GM23338 (cell line): Measurements from ENCODE around the gene CABLES1. TPM values are rescaled to one million over a fixed set of nuclear protein-coding genes. Genes with fewer than 3 reads are reported as not detected.

ENCODE experiments used
- ATAC-seq: fragments of 200-7000 bp; cut with Tn5 transposase; 3 replicates; pipeline ENCODE4 v1.9.1; 2020
- DNase-seq: peaks from one replicate; pipeline ENCODE4 v3.0.0-alpha.2; 2015; ENCODE audit warnings: low spot score
- H2AFZ ChIP-seq: fragments of 200-600 bp; sonication (generic); 2 replicates; pipeline ENCODE4 v1.8.0; 2016; ENCODE audit warnings: antibody characterized with exemption, mild to moderate bottlenecking, moderate library complexity
- H3F3A ChIP-seq: fragments of 200-600 bp; sonication (generic); replicated peaks from 2 replicates; pipeline ENCODE4 v1.8.0; 2017; ENCODE audit warnings: antibody characterized with exemption, mixed run types, low read depth
- H3K27ac ChIP-seq: fragments of 200-600 bp; sonication (generic); 2 replicates; pipeline ENCODE4 v1.6.1; 2016; ENCODE audit warnings: low read depth
- H3K27me3 ChIP-seq: fragments of 200-600 bp; sonication (generic); 2 replicates; pipeline ENCODE4 v1.8.0; 2016; ENCODE audit warnings: mild to moderate bottlenecking, mixed run types, moderate library complexity; ENCODE audit not compliant: insufficient read depth
- H3K36me3 ChIP-seq: fragments of 200-600 bp; sonication (generic); 2 replicates; pipeline ENCODE4 v1.8.0; 2016; ENCODE audit warnings: mild to moderate bottlenecking; ENCODE audit not compliant: insufficient read depth
- H3K4me1 ChIP-seq: fragments of 200-600 bp; sonication (generic); 2 replicates; pipeline ENCODE4 v1.8.0; 2016; ENCODE audit warnings: mild to moderate bottlenecking, moderate library complexity; ENCODE audit not compliant: insufficient read depth
- H3K4me2 ChIP-seq: fragments of 200-600 bp; sonication (generic); 2 replicates; pipeline ENCODE4 v1.7.1; 2017; ENCODE audit warnings: mixed run types
- H3K4me3 ChIP-seq: fragments of 200-600 bp; sonication (generic); 2 replicates; pipeline ENCODE4 v1.6.1; 2016; ENCODE audit warnings: mixed run types
- H3K79me2 ChIP-seq: fragments of 200-600 bp; sonication (generic); replicated peaks from 2 replicates; pipeline ENCODE4 v1.8.0; 2017; ENCODE audit warnings: mild to moderate bottlenecking; ENCODE audit not compliant: insufficient read depth
- H3K9me2 ChIP-seq: fragments of 200-600 bp; sonication (generic); 2 replicates; pipeline ENCODE4 v1.8.0; 2017; ENCODE audit not compliant: insufficient read depth
- H4K20me1 ChIP-seq: fragments of 200-600 bp; sonication (generic); replicated peaks from 2 replicates; pipeline ENCODE4 v1.8.0; 2017; ENCODE audit warnings: mild to moderate bottlenecking; ENCODE audit not compliant: insufficient read depth
- H3K27ac Mint-ChIP-seq: 2 replicates; pipeline ENCODE4 v1.8.0; 2020; ENCODE audit warnings: inconsistent platforms, mild to moderate bottlenecking, moderate library complexity, mixed read lengths
- H3K27me3 Mint-ChIP-seq: 3 replicates; pipeline ENCODE4 v1.8.0; 2022; ENCODE audit warnings: low read depth, mild to moderate bottlenecking, moderate library complexity, mixed read lengths, inconsistent platforms; ENCODE audit not compliant: insufficient read depth, poor library complexity
- H3K36me3 Mint-ChIP-seq: 3 replicates; pipeline ENCODE4 v1.8.0; 2021; ENCODE audit warnings: low read depth, mild to moderate bottlenecking, inconsistent platforms, moderate library complexity, mixed read lengths
- H3K4me1 Mint-ChIP-seq: 3 replicates; pipeline ENCODE4 v1.8.0; 2020; ENCODE audit warnings: mild to moderate bottlenecking, inconsistent platforms, mixed read lengths
- H3K4me3 Mint-ChIP-seq: 3 replicates; pipeline ENCODE4 v1.8.0; 2021; ENCODE audit warnings: moderate library complexity, mild to moderate bottlenecking, inconsistent platforms, mixed read lengths
- H3K9me3 Mint-ChIP-seq: 3 replicates; pipeline ENCODE4 v1.8.0; 2020; ENCODE audit warnings: moderate library complexity, mild to moderate bottlenecking, inconsistent platforms, mixed read lengths
- CREB1 ChIP-seq: fragments of 250-450 bp; sonication (Bioruptor Pico); IDR thresholded peaks from 2 replicates; pipeline ENCODE4 v1.5.0; 2020; ENCODE audit warnings: low read depth, mild to moderate bottlenecking, moderate library complexity
- CTCF ChIP-seq, 2 experiments: fragments of 200-600 bp in 1 of 2; sonication (generic) in 1 of 2; conservative IDR thresholded peaks; 2 replicates each; pipeline versions ENCODE4 v1.5.1 to v1.6.1; 2016 to 2017; ENCODE audit warnings: antibody characterized with exemption in 2 of 2, low read depth in 2 of 2, mild to moderate bottlenecking in 2 of 2, moderate library complexity in 1 of 2
- ETS1 ChIP-seq: IDR thresholded peaks from 2 replicates; pipeline ENCODE4 v1.6.1; 2016; ENCODE audit warnings: antibody characterized with exemption
- EZH2 ChIP-seq: fragments of 200-600 bp; sonication (generic); IDR thresholded peaks from one replicate; pipeline ENCODE4 v1.8.0; 2017; ENCODE audit warnings: antibody characterized with exemption, mild to moderate bottlenecking, low read depth; ENCODE audit not compliant: unreplicated experiment
- EZH2phosphoT487 ChIP-seq: fragments of 200-600 bp; sonication (generic); IDR thresholded peaks from one replicate; pipeline ENCODE4 v1.8.1; 2018; ENCODE audit warnings: antibody characterized with exemption; ENCODE audit not compliant: unreplicated experiment
- JUNB ChIP-seq: IDR thresholded peaks from one replicate; pipeline ENCODE4 v1.6.1; 2016; ENCODE audit warnings: antibody characterized with exemption; ENCODE audit not compliant: unreplicated experiment
- NANOG ChIP-seq: IDR thresholded peaks from 2 replicates; pipeline ENCODE4 v1.6.1; 2016; ENCODE audit warnings: antibody characterized with exemption, borderline replicate concordance
- POLR2AphosphoS5 ChIP-seq: IDR thresholded peaks from 2 replicates; pipeline ENCODE4 v1.6.1; 2016; ENCODE audit warnings: antibody characterized with exemption, low read depth
- REST ChIP-seq: IDR thresholded peaks from one replicate; pipeline ENCODE4 v1.6.1; 2018; ENCODE audit warnings: antibody characterized with exemption; ENCODE audit not compliant: unreplicated experiment
- STAT1 ChIP-seq: IDR thresholded peaks from one replicate; pipeline ENCODE4 v1.6.1; 2016; ENCODE audit warnings: antibody characterized with exemption; ENCODE audit not compliant: unreplicated experiment
- ZNF114 ChIP-seq: fragments of 250-450 bp; sonication (Bioruptor Pico); IDR thresholded peaks from 2 replicates; pipeline ENCODE4 v1.5.0; 2020; ENCODE audit warnings: mild to moderate bottlenecking, moderate library complexity
- ZNF331 ChIP-seq: fragments of 250-450 bp; sonication (Bioruptor Pico); IDR thresholded peaks from 2 replicates; pipeline ENCODE4 v1.5.0; 2020; ENCODE audit warnings: low read depth, mild to moderate bottlenecking, moderate library complexity
- ZNF462 ChIP-seq: fragments of 250-450 bp; sonication (Bioruptor Pico); IDR thresholded peaks from 2 replicates; pipeline ENCODE4 v1.5.0; 2020; ENCODE audit warnings: mild to moderate bottlenecking, moderate library complexity
- polyA plus RNA-seq: library from polyadenylated mRNA; unstranded; fragments of >200 nt; fragmentation: Nextera tagmentation; extraction: Ambion mirVana; gene quantifications from 2 replicates; pipeline ENCODE4 v1.2.1, GENCODE V29; 2016
- total RNA-seq: library from RNA; depleted of rRNA; stranded (reverse); fragments of >200 nt; shearing (Covaris generic); gene quantifications from 2 replicates; pipeline ENCODE4 v1.2.3, GENCODE V29; 2014

The CABLES1 gene
- total and polyA plus RNA-seq, 2 experiments from 2014 or later, result 2.6 to 12.4 TPM

GRCh38 chr18:23272498-23273232, 137.4 kb downstream of the CABLES1 start:
- H3K4me3 Mint-ChIP-seq, result no peak overlapping the region
- H3K79me2 ChIP-seq, result no peaks in the 10 kb centered on the region
- peaks cover 11% of the 10 kb centered on the region; the same call in 1 of the 2 replicates for H3K9me2 ChIP-seq
- no peak for TF ChIP-seq ZNF462 (CRISPR knock-in tag)
- TF ChIP-seq CREB1, result no peak
- TF ChIP-seq POLR2AphosphoS5, result no peak
- no peak for TF ChIP-seq REST
- no peak for TF ChIP-seq NANOG
- TF ChIP-seq JUNB, result no peak
- no peak for TF ChIP-seq EZH2
- no peak for TF ChIP-seq CTCF (conservative IDR thresholded peaks at IDR 0.05; ENCODE audit: low read depth in 2 of 2)
- TF ChIP-seq EZH2phosphoT487, result no peak
- TF ChIP-seq ZNF114 (CRISPR knock-in tag), result no peak
- TF ChIP-seq ZNF331 (CRISPR knock-in tag), result no peak
- TF ChIP-seq ETS1, result no peak
- no peak for TF ChIP-seq STAT1
- H2AFZ ChIP-seq, result peak overlapping the region; percentile 52
- H3K27me3 Mint-ChIP-seq, result peaks cover 14% of the 10 kb centered on the region
- H3K27ac ChIP-seq, result peak overlapping the region; percentile 16; the same call in 1 of the 2 replicates
- no peaks in the 10 kb centered on the region for H3K27me3 ChIP-seq
- no peaks in the 10 kb centered on the region for H4K20me1 ChIP-seq
- H3K27ac Mint-ChIP-seq, result no peak overlapping the region
- H3K4me1 ChIP-seq, result peaks cover 12% of the 10 kb centered on the region
- H3K36me3 Mint-ChIP-seq, result peaks cover 53% of the 10 kb centered on the region
- ATAC-seq, result no peak
- 0 out of 2 replicates have a peak, but pooled peaks cover 6% of the 10 kb centered on the region for H3K36me3 ChIP-seq
- DNase-seq, result no peak
- peaks cover 24% of the 10 kb centered on the region for H3K4me1 Mint-ChIP-seq
- no peaks in the 10 kb centered on the region for H3F3A ChIP-seq
- peaks cover 47% of the 10 kb centered on the region for H3K9me3 Mint-ChIP-seq
- no peak overlapping the region for H3K4me3 ChIP-seq
- no peak overlapping the region for H3K4me2 ChIP-seq
